ENCODE results near the gene HSPA4L. TPM values are rescaled to one million over a fixed set of nuclear protein-coding genes. Genes with fewer than 3 reads are reported as not detected.

The HSPA4L gene
- total RNA-seq, 1 experiment from 2014 or later = 5.3 TPM

DNA sequence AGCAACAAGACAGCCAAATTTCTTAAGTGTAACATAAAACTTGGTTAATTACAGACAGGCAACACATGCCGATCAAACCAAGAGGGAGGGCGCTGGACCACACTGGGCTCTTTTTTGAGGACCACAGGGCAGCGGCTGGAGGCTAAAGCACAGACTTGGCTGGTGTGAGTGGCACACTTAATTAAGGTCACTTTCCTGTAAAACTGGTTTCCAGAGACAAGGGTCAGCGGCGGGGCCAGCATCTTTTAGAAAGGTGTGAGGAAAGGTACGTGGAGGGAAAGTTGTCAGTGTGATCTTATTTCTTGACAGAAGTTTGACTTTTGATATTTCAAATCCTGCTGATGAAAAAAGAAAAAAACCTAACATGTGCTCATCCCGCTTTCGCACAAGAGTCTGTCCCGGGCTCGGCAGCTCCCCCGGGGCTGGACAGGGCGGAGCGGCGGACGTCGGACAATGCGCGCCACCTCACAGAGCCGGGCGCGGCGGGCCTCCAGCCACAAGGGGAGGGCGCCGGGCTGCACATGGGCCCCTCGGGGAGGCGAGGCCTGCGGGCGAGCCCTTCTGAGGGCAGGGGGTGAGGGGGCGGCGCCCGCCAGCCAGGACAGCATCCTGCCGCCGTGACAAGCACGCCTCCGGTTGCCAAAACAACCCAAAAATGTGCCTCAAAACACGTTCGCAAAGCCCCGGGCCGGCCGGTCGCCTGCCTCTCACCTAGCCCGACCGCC lies 660 bp upstream of the HSPA4L start:
- H3K14ac ChIP-seq (ENCODE audit: insufficient read depth, low read length) = peak overlapping the region; percentile 68
- H3K4ac ChIP-seq (ENCODE audit: low read depth, low read length) = no peak overlapping the region
- no peaks in the 10 kb centered on the region for H4K20me1 ChIP-seq (ENCODE audit: control insufficient read depth, insufficient read depth, insufficient read length)
- H3K36me3 Mint-ChIP-seq (ENCODE audit: insufficient read depth in 1 of 3, low read depth in 3 of 3) = peaks cover 0 to 6% (median 0%) of the 10 kb centered on the region in 3 experiments; a peak in 4 of 7 replicates
- DNase-seq = no peak
- H3K79me1 ChIP-seq (ENCODE audit: insufficient read depth, low read depth, low read length, poor library complexity, severe bottlenecking) = no peaks in the 10 kb centered on the region
- no peak for TF ChIP-seq CTCF (conservative IDR thresholded peaks at IDR 0.05)
- H3K4me1 ChIP-seq (ENCODE audit: insufficient read depth, low read length) = no peaks in the 10 kb centered on the region; the same call in 1 of the 2 replicates
- H3K27ac Mint-ChIP-seq = no peak overlapping the region; a peak in 1 of 7 replicates
- H2BK120ac ChIP-seq (ENCODE audit: low read depth, low read length, poor library complexity, severe bottlenecking) = no peak overlapping the region
- H2AK5ac ChIP-seq (ENCODE audit: insufficient read length, low read length) = no peak overlapping the region
- H3K4me2 ChIP-seq (ENCODE audit: insufficient read depth, insufficient read length, low read length) = peak overlapping the region; percentile 89
- H4K91ac ChIP-seq (ENCODE audit: insufficient read length, low read depth, low read length) = no peak overlapping the region
- H3K4me3 Mint-ChIP-seq = peak overlapping the region; percentile 67 to 78; a peak in 4 of 5 replicates
- peaks cover 10% of the 10 kb centered on the region for H3K23me2 ChIP-seq (ENCODE audit: insufficient read length, low read depth, low read length, poor library complexity, severe bottlenecking)
- H3K4me1 Mint-ChIP-seq = peaks cover 19 to 24% of the 10 kb centered on the region in 2 experiments
- H3K27me3 Mint-ChIP-seq (ENCODE audit: low read depth) = peaks cover 44% of the 10 kb centered on the region
- no peak overlapping the region for H4K5ac ChIP-seq (ENCODE audit: insufficient read length, low read depth, low read length)
- peak overlapping the region; percentile 83 for H3K18ac ChIP-seq (ENCODE audit: insufficient read length, low read depth, low read length)
- H2BK20ac ChIP-seq (ENCODE audit: low read depth, low read length, poor library complexity, severe bottlenecking) = no peak overlapping the region
- H2AFZ ChIP-seq (ENCODE audit: low read length) = no peak overlapping the region
- no peaks in the 10 kb centered on the region for H3K79me2 ChIP-seq (ENCODE audit: insufficient read depth, low read length)
- no peak overlapping the region for H2BK12ac ChIP-seq (ENCODE audit: insufficient read length, low read depth, low read length)
- no peak overlapping the region for H2BK5ac ChIP-seq (ENCODE audit: insufficient read length, low read length)
- H3K27me3 ChIP-seq (ENCODE audit: insufficient read depth, low read length) = peaks cover 7% of the 10 kb centered on the region; the same call in 1 of the 2 replicates
- no peak overlapping the region for H3T11ph ChIP-seq (ENCODE audit: low read length)
- H3K56ac ChIP-seq (ENCODE audit: insufficient read length, low read depth, low read length) = no peak overlapping the region
- no CpG with 5 or more reads among the region's 43 CpGs for WGBS (ENCODE audit: extremely low coverage, insufficient read length, low lambda C conversion rate)
- peaks cover 0 to 6% of the 10 kb centered on the region in 2 experiments; a peak in 2 of 5 replicates for H3K9me3 Mint-ChIP-seq
- H3K27ac ChIP-seq (ENCODE audit: insufficient read length, low read depth, low read length) = no peak overlapping the region
- H4K8ac ChIP-seq (replicated peaks; ENCODE audit: insufficient read length, low read depth, low read length) = no peak overlapping the region
- no peaks in the 10 kb centered on the region for H3K9me3 ChIP-seq (ENCODE audit: control insufficient read depth, low read depth, low read length)
- no peak overlapping the region for H2BK15ac ChIP-seq (ENCODE audit: low read depth, low read length)
- peak overlapping the region; percentile 16 for H3K9ac ChIP-seq (ENCODE audit: extremely low read depth, insufficient read length, low read length)
- no peak overlapping the region for H3K23ac ChIP-seq (ENCODE audit: insufficient read length, low read depth, low read length)
